ENCODE data around the gene FRA10AC1. TPM values are rescaled to one million over a fixed set of nuclear protein-coding genes. Genes with fewer than 3 reads are reported as not detected.
A peak's percentile ranks its signal among the peaks of the same experiment; 100 is the strongest.

The FRA10AC1 gene
- total and polyA plus RNA-seq, 10 of the 15 experiments (the other 5 are each of a cell fraction or from before 2014, with no cell fraction given): 5.3 to 18.1 (median 9.9) TPM

GRCh38 chr10:93702210-93703001, at the start of gene FRA10AC1 (continued):
- peak; percentile 95 for TF ChIP-seq MAX (IDR thresholded peaks at IDR 0.05; ENCODE audit: low read depth, low read length)
- TF ChIP-seq, protein P1, sequence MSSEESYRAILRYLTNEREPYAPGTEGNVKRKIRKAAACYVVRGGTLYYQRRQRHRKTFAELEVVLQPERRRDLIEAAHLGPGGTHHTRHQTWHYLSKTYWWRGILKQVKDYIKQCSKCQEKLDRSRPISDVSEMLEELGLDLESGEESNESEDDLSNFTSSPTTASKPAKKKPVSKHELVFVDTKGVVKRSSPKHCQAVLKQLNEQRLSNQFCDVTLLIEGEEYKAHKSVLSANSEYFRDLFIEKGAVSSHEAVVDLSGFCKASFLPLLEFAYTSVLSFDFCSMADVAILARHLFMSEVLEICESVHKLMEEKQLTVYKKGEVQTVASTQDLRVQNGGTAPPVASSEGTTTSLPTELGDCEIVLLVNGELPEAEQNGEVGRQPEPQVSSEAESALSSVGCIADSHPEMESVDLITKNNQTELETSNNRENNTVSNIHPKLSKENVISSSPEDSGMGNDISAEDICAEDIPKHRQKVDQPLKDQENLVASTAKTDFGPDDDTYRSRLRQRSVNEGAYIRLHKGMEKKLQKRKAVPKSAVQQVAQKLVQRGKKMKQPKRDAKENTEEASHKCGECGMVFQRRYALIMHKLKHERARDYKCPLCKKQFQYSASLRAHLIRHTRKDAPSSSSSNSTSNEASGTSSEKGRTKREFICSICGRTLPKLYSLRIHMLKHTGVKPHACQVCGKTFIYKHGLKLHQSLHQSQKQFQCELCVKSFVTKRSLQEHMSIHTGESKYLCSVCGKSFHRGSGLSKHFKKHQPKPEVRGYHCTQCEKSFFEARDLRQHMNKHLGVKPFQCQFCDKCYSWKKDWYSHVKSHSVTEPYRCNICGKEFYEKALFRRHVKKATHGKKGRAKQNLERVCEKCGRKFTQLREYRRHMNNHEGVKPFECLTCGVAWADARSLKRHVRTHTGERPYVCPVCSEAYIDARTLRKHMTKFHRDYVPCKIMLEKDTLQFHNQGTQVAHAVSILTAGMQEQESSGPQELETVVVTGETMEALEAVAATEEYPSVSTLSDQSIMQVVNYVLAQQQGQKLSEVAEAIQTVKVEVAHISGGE (CRISPR knock-in tag; IDR thresholded peaks at IDR 0.05): peak; percentile 99
- peak; percentile 84 for TF ChIP-seq CREB1 (IDR thresholded peaks at IDR 0.05; ENCODE audit: low read depth)
- peak; percentile 58; the same call in 1 of the 2 replicates for TF ChIP-seq FOXM1 (IDR thresholded peaks at IDR 0.05; ENCODE audit: low read depth, low read length)
- peak; percentile 96 for TF ChIP-seq IKZF1 (conservative IDR thresholded peaks at IDR 0.05)
- TF ChIP-seq SIN3A (IDR thresholded peaks at IDR 0.05; ENCODE audit: low read depth, low read length): peak; percentile 87; the same call in 1 of the 2 replicates
- TF ChIP-seq NR2C2 (IDR thresholded peaks at IDR 0.05; ENCODE audit: borderline replicate concordance, control insufficient read depth, insufficient read length, low read depth): no peak
- no peak for TF ChIP-seq ATF3 (IDR thresholded peaks at IDR 0.05; ENCODE audit: borderline replicate concordance, extremely low read depth, low read depth, low read length)
- TF ChIP-seq NFIC (IDR thresholded peaks at IDR 0.05; ENCODE audit: low read depth, low read length): 0 out of 2 replicates have a peak, but pooled peaks have one; percentile 23
- peak; percentile 52; the same call in 1 of the 2 replicates for TF ChIP-seq ZNF687 (IDR thresholded peaks at IDR 0.05)
- TF ChIP-seq TCF3 (IDR thresholded peaks at IDR 0.05; ENCODE audit: borderline replicate concordance, insufficient read depth, low read depth, low read length): peak; percentile 43; the same call in 1 of the 2 replicates
- TF ChIP-seq, protein P2, sequence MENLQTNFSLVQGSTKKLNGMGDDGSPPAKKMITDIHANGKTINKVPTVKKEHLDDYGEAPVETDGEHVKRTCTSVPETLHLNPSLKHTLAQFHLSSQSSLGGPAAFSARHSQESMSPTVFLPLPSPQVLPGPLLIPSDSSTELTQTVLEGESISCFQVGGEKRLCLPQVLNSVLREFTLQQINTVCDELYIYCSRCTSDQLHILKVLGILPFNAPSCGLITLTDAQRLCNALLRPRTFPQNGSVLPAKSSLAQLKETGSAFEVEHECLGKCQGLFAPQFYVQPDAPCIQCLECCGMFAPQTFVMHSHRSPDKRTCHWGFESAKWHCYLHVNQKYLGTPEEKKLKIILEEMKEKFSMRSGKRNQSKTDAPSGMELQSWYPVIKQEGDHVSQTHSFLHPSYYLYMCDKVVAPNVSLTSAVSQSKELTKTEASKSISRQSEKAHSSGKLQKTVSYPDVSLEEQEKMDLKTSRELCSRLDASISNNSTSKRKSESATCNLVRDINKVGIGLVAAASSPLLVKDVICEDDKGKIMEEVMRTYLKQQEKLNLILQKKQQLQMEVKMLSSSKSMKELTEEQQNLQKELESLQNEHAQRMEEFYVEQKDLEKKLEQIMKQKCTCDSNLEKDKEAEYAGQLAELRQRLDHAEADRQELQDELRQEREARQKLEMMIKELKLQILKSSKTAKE (IDR thresholded peaks at IDR 0.05; ENCODE audit: low read depth, poor library complexity, severe bottlenecking): peak; percentile 53
- peak; percentile 63; the same call in 1 of the 2 replicates for TF ChIP-seq SREBF1 (IDR thresholded peaks at IDR 0.05; ENCODE audit: low read length)
- peak; percentile 95 for TF ChIP-seq CBX5 (IDR thresholded peaks at IDR 0.05; ENCODE audit: low read depth)
- peak; percentile 95 for TF ChIP-seq LARP7 (IDR thresholded peaks at IDR 0.05)
- TF ChIP-seq CHD2 (IDR thresholded peaks at IDR 0.05; ENCODE audit: borderline replicate concordance, low read depth, low read length): peak; percentile 77
- TF ChIP-seq PAX5 (IDR thresholded peaks at IDR 0.05; ENCODE audit: borderline replicate concordance, low read depth, low read length): peak; percentile 68; the same call in 1 of the 2 replicates
- no peak for TF ChIP-seq MYB (IDR thresholded peaks at IDR 0.05; ENCODE audit: borderline replicate concordance, low read depth, low read length)
- TF ChIP-seq ZSCAN29 (IDR thresholded peaks at IDR 0.05): peak; percentile 90
